Vagina (tissue), 2 donors: ENCODE data around the gene SPRR1A. TPM values are rescaled to one million over a fixed set of nuclear protein-coding genes. Genes with fewer than 3 reads are reported as not detected.

Experiments
- DNase-seq, 2 donors: peaks; one replicate each; pipeline ENCODE4 v3.0.0-alpha.2; 2017; ENCODE audit errors: extremely low spot score in 2 of 2
- H3K27ac ChIP-seq: fragments of 200-600 bp; sonication (generic); one replicate; pipeline ENCODE4 v1.5.1; 2019
- H3K27me3 ChIP-seq: fragments of 200-600 bp; sonication (generic); one replicate; pipeline ENCODE4 v1.5.1; 2019
- H3K36me3 ChIP-seq, 2 donors: fragments of 200-600 bp; sonication (generic); one replicate each; pipeline ENCODE4 v1.5.1; 2017 to 2019
- H3K4me1 ChIP-seq: fragments of 200-600 bp; sonication (generic); one replicate; pipeline ENCODE4 v1.5.1; 2019
- H3K4me3 ChIP-seq, 2 donors: fragments of 200-600 bp; sonication (generic); 1 replicate in 1 of 2; 2 replicates in 1 of 2; pipeline ENCODE4 v1.5.1; 2016 to 2019
- H3K9me3 ChIP-seq: fragments of 200-600 bp; sonication (generic); one replicate; pipeline ENCODE4 v1.5.1; 2019
- POLR2A ChIP-seq, 2 donors: fragments of 450-650 bp; IDR thresholded peaks; one replicate each; pipeline ENCODE4 v1.6.1; 2017; ENCODE audit warnings: antibody characterized with exemption in 2 of 2, mild to moderate bottlenecking in 2 of 2, moderate library complexity in 2 of 2
- POLR2AphosphoS5 ChIP-seq, 2 donors: sonication (generic); formaldehyde crosslinking; IDR thresholded peaks; one replicate each; pipeline ENCODE4 v1.9.0; 2017; ENCODE audit warnings: antibody characterized with exemption in 2 of 2, mild to moderate bottlenecking in 2 of 2, low read depth in 1 of 2; ENCODE audit not compliant: insufficient read depth in 1 of 2
- intact Hi-C: fragments of 100-400 bp; cut with DNase I; formaldehyde crosslinking; loops from one replicate; pipeline ENCODE4 v1.15.1; 2023
- total RNA-seq: library from RNA; depleted of rRNA; stranded (reverse); fragments of >200 nt; gene quantifications from one replicate; pipeline ENCODE4 v1.2.3, GENCODE V29; 2016
- TF ChIP-seq, protein P1 (sequence below), 3 experiments: fragments of 450-650 bp in 2 of 3; fragments of 200-600 bp in 1 of 3; sonication (generic) in 1 of 3; IDR thresholded peaks; one replicate each; pipeline ENCODE4 v1.5.1; 2017 to 2019; ENCODE audit warnings: antibody characterized with exemption in 3 of 3, mild to moderate bottlenecking in 2 of 3, moderate library complexity in 2 of 3

Gene SPRR1A
- total RNA-seq, 1 donor from 2014 or later: 109 TPM

GRCh38 chr1:152980676-152981075, 3.2 kb upstream of the SPRR1A start:
- Histone ChIP-seq H3K36me3 (no peaks in the 10 kb centered on the region), H3K9me3 (no peaks in the 10 kb centered on the region), H3K4me3 (no peak overlapping the region), H3K4me1 (no peaks in the 10 kb centered on the region), H3K27me3 (no peaks in the 10 kb centered on the region), H3K27ac (no peak overlapping the region)
- intact Hi-C loops: no loop called here
- peak in 1 of 2 donors; percentile 47 for DNase-seq
- TF ChIP-seq POLR2AphosphoS5 (IDR thresholded peaks at IDR 0.05; ENCODE audit: insufficient read depth in 1 of 2, low read depth in 1 of 2) (no peak), POLR2A (IDR thresholded peaks at IDR 0.05) (no peak)
- TF ChIP-seq, protein P1, sequence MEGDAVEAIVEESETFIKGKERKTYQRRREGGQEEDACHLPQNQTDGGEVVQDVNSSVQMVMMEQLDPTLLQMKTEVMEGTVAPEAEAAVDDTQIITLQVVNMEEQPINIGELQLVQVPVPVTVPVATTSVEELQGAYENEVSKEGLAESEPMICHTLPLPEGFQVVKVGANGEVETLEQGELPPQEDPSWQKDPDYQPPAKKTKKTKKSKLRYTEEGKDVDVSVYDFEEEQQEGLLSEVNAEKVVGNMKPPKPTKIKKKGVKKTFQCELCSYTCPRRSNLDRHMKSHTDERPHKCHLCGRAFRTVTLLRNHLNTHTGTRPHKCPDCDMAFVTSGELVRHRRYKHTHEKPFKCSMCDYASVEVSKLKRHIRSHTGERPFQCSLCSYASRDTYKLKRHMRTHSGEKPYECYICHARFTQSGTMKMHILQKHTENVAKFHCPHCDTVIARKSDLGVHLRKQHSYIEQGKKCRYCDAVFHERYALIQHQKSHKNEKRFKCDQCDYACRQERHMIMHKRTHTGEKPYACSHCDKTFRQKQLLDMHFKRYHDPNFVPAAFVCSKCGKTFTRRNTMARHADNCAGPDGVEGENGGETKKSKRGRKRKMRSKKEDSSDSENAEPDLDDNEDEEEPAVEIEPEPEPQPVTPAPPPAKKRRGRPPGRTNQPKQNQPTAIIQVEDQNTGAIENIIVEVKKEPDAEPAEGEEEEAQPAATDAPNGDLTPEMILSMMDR (IDR thresholded peaks at IDR 0.05): no peak

DNA sequence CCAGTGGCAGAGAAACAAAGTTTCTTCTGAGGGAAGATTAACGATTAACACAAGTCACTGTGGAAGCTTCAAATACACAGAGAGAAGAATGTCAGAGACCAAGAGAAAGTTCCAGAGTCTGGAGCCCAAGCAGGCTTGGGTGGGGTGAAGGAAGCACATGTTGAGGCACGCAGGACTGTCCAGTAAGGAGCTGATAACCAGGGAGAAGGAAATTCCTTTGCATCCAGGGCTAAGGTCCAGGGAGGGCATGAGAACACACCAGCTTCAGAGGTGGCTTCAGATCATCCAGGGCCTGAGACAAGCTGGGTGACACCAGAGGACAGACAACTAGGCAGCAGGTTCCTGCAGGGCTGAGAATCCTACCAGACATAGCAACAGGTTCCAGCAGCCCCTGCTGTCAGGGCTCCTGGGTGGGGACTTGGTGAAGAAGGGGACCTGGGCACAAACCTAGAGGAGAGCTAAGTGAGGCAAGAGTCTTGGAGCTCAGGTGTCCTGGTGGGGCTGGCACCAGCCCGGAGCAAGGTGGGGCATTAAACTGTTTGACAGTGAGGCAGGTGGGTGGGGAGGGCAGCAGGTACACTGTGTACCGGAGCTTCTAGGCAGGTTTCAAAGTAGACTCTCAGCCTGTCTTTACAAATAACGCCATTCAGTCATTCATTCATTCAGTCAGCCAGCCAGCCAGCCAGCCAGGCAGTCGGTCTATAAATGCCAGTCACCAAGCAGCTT, 2.6 kb upstream of the SPRR1A start:
- Histone ChIP-seq H3K27me3 (no peaks in the 10 kb centered on the region), H3K36me3 (no peaks in the 10 kb centered on the region), H3K9me3 (no peaks in the 10 kb centered on the region), H3K4me3 (no peak overlapping the region), H3K4me1 (no peaks in the 10 kb centered on the region), H3K27ac (no peak overlapping the region)
- intact Hi-C loops: no loop called here
- TF ChIP-seq, protein P1 (IDR thresholded peaks at IDR 0.05): no peak
- peak in 1 of 2 donors; percentile 11 for TF ChIP-seq POLR2AphosphoS5 (IDR thresholded peaks at IDR 0.05; ENCODE audit: insufficient read depth in 1 of 2, low read depth in 1 of 2)
- DNase-seq: peak in 1 of 2 donors; percentile 67

- intact Hi-C loops: no loop called here
Measured at GRCh38 chr1:152982076-152982475, 1.8 kb upstream of the SPRR1A start.

DNA sequence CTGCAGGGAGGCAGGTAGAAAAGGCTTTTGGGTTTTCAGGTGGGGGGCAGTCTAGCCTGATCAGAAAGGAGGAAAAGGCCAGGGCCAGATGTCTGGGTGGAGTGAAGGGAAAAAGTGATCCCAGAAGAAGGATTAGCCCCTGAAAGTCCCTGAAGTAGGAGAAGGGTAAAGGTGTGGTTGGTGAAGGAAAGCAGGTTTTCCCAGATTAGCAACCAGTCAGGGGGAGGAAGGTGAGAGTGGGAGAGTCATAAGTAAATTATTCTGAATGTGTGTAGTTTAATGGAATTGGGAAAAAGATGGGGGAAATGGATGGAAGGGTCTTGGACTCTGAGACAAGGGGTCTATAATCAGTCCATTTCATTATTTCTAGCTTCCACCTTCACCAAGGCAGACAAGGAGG, 647 bp upstream of the SPRR1A start:
- intact Hi-C loops: no loop called here
- Histone ChIP-seq H3K4me3 (no peak overlapping the region), H3K36me3 (no peaks in the 10 kb centered on the region), H3K9me3 (no peaks in the 10 kb centered on the region), H3K27me3 (no peaks in the 10 kb centered on the region), H3K27ac (no peak overlapping the region), H3K4me1 (no peaks in the 10 kb centered on the region)
- no peak for DNase-seq
- TF ChIP-seq POLR2A (IDR thresholded peaks at IDR 0.05): no peak
- no peak for TF ChIP-seq POLR2AphosphoS5 (IDR thresholded peaks at IDR 0.05; ENCODE audit: insufficient read depth in 1 of 2, low read depth in 1 of 2)
- TF ChIP-seq, protein P1 (IDR thresholded peaks at IDR 0.05): no peak

More at GRCh38 chr1:152982076-152982475, 1.8 kb upstream of the SPRR1A start:
- Histone ChIP-seq H3K27me3 (no peaks in the 10 kb centered on the region), H3K36me3 (no peaks in the 10 kb centered on the region), H3K27ac (no peak overlapping the region), H3K9me3 (no peaks in the 10 kb centered on the region), H3K4me3 (no peak overlapping the region), H3K4me1 (no peaks in the 10 kb centered on the region)
- peak in 1 of 2 donors; percentile 58 for DNase-seq
- TF ChIP-seq, protein P1 (IDR thresholded peaks at IDR 0.05): no peak
- no peak for TF ChIP-seq POLR2AphosphoS5 (IDR thresholded peaks at IDR 0.05; ENCODE audit: insufficient read depth in 1 of 2, low read depth in 1 of 2)
- no peak for TF ChIP-seq POLR2A (IDR thresholded peaks at IDR 0.05)

DNA sequence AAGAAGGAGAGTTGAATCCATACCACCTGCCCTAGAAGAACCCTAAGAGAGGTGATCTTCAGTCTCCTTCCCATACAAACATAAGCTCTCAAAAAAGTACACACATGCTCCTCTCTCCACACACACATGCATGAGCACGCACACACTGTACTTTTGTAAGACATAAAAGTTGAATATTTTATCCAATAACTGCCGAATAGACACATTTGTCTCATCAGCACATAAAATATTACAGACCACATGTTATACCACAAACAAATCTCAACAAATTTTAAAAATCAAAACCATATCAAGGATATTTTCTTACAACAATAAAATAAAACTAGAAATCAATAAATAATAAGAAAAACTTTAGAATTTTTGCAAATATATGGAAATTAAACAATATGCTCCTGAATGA, 2.7 kb downstream of the SPRR1A start:
- Histone ChIP-seq H3K27me3 (no peaks in the 10 kb centered on the region), H3K9me3 (no peaks in the 10 kb centered on the region), H3K36me3 (no peaks in the 10 kb centered on the region), H3K4me1 (no peaks in the 10 kb centered on the region), H3K4me3 (no peak overlapping the region), H3K27ac (no peak overlapping the region)
- no peak for DNase-seq
- intact Hi-C loops: no loop called here
- TF ChIP-seq POLR2AphosphoS5 (IDR thresholded peaks at IDR 0.05; ENCODE audit: insufficient read depth in 1 of 2, low read depth in 1 of 2): no peak
- TF ChIP-seq, protein P1 (IDR thresholded peaks at IDR 0.05): no peak
- TF ChIP-seq POLR2A (IDR thresholded peaks at IDR 0.05): no peak
